Esophagus squamous epithelium (tissue), 5 donors: ENCODE measurements around the gene DDX54. TPM values are rescaled to one million over a fixed set of nuclear protein-coding genes. Genes with fewer than 3 reads are reported as not detected.

ENCODE experiments used
- DNase-seq: peaks from one replicate; lab custom pipeline; 2025; lab: John Stamatoyannopoulos, UW
- H3K27ac ChIP-seq, 4 donors: fragments of 200-600 bp; sonication (generic); one replicate each; pipeline ENCODE4 v1.5.1; 2016 to 2019; ENCODE audit warnings: mild to moderate bottlenecking in 1 of 4
- H3K27me3 ChIP-seq, 4 donors: fragments of 200-600 bp; sonication (generic); 1 replicate in 3 of 4; 2 replicates in 1 of 4; pipeline versions ENCODE4 v1.5.1 to v1.6.0; 2017 to 2021; ENCODE audit warnings: antibody characterized with exemption in 1 of 4
- H3K36me3 ChIP-seq, 3 donors: fragments of 200-600 bp; sonication (generic); one replicate each; pipeline ENCODE4 v1.5.1; 2016 to 2019
- H3K4me1 ChIP-seq, 3 donors: fragments of 200-600 bp; sonication (generic); one replicate each; pipeline ENCODE4 v1.5.1; 2017 to 2019
- H3K4me3 ChIP-seq, 4 donors: fragments of 200-600 bp; sonication (generic); 1 replicate in 3 of 4; 2 replicates in 1 of 4; pipeline ENCODE4 v1.5.1; 2016 to 2019; ENCODE audit warnings: mild to moderate bottlenecking in 2 of 4, moderate library complexity in 1 of 4
- H3K9me3 ChIP-seq, 3 donors: fragments of 200-600 bp; sonication (generic); one replicate each; pipeline ENCODE4 v1.5.1; 2016 to 2019
- CTCF ChIP-seq, 6 experiments: fragments of 450-650 bp in 4 of 6; fragments of 200-600 bp in 2 of 6; sonication (generic) in 2 of 6; IDR thresholded peaks; one replicate each; pipeline ENCODE4 v1.5.1; 2016 to 2019; ENCODE audit warnings: antibody characterized with exemption in 6 of 6, mild to moderate bottlenecking in 4 of 6, moderate library complexity in 4 of 6
- POLR2A ChIP-seq, 4 donors: fragments of 450-650 bp; IDR thresholded peaks; one replicate each; pipeline ENCODE4 v1.6.1; 2017; ENCODE audit warnings: antibody characterized with exemption in 4 of 4, mild to moderate bottlenecking in 4 of 4, moderate library complexity in 3 of 4
- WGBS, 2 donors: methylation state at CpG; one replicate each; pipeline ENCODE4 v1.1.5; 2018; 5-methylcytosine and 5-hydroxymethylcytosine counted together
- intact Hi-C: fragments of 100-400 bp; cut with DNase I; formaldehyde crosslinking; loops from one replicate; pipeline ENCODE4 v1.15.0; 2022
- total RNA-seq, 4 donors: library from RNA; depleted of rRNA; stranded (reverse); fragments of >200 nt; gene quantifications; one replicate each; pipeline ENCODE4 v1.1.0, GENCODE V29; 2016
- donor health status: DM: yes; HTN: yes; CAD: no.

Gene DDX54
- total RNA-seq, 4 donors from 2014 or later: 35.3 to 80.5 (median 65.2) TPM

GRCh38 chr12:113221997-113222729, 36.9 kb upstream of the DDX54 start:
- intact Hi-C loops: no loop called here

GRCh38 chr12:113221181-113221996, 36.1 kb upstream of the DDX54 start, which contains the start of gene TPCN1:
Gene TPCN1, plus strand, starts transcription at chr12:113221464. Its CDS starts 5,389 bp downstream, at chr12:113226853.
- H3K4me3 ChIP-seq: peak within 1 kb of the TSS; percentile 76 to 95 (median 86)
- TF ChIP-seq CTCF (IDR thresholded peaks at IDR 0.05): peak in 4 of 6 experiments; percentile 20 to 39 (median 32)
- peak in 3 of 4 donors; percentile 96 to 99 (median 99) for TF ChIP-seq POLR2A (IDR thresholded peaks at IDR 0.05)
- H3K27me3 ChIP-seq: no peaks in the 10 kb centered on the region
- H3K27ac ChIP-seq: peak within 1 kb of the TSS; percentile 94 to 96 (median 94)
- no peaks in the 10 kb centered on the region for H3K9me3 ChIP-seq
- DNase-seq: peak; percentile 96
- WGBS, 2 donors: 0 to 1% methylated on average over 13 to 15 of the region's 68 CpGs
- H3K4me1 ChIP-seq: peaks cover 17 to 59% (median 21%) of the 10 kb centered on the region in 3 donors
- intact Hi-C loops: no loop called here
- H3K36me3 ChIP-seq: peaks cover 0 to 3% (median 0%) of the 10 kb centered on the region in 3 donors

More at GRCh38 chr12:113221997-113222729, 36.9 kb upstream of the DDX54 start:
- peaks cover 17 to 59% (median 21%) of the 10 kb centered on the region in 3 donors for H3K4me1 ChIP-seq
- DNase-seq: no peak
- WGBS, 2 donors: 13 to 31% methylated on average over 6 to 10 of the region's 12 CpGs
- peaks cover 0 to 11% (median 0%) of the 10 kb centered on the region in 3 donors for H3K36me3 ChIP-seq
- peak overlapping the region; percentile 94 to 96 (median 94) for H3K27ac ChIP-seq
- no peaks in the 10 kb centered on the region for H3K9me3 ChIP-seq
- no peaks in the 10 kb centered on the region for H3K27me3 ChIP-seq
- H3K4me3 ChIP-seq: peak overlapping the region; percentile 76 to 95 (median 86)
- TF ChIP-seq POLR2A (IDR thresholded peaks at IDR 0.05) (no peak), CTCF (IDR thresholded peaks at IDR 0.05) (no peak)

GRCh38 chr12:113220593-113221180, 35.4 kb upstream of the DDX54 start:
- no peak for DNase-seq
- 0% methylated on average over 18 to 20 of the region's 23 CpGs for WGBS, 2 donors

GRCh38 chr12:113216027-113216426, 30.7 kb upstream of the DDX54 start:
- WGBS, 2 donors: 63 to 72% methylated on average over 2 of the region's 2 CpGs
- peak overlapping the region in 1 of 4 donors; percentile 58 for H3K27ac ChIP-seq

More at GRCh38 chr12:113220593-113221180, 35.4 kb upstream of the DDX54 start:
- peak overlapping the region; percentile 7 to 67 (median 54) for H3K27ac ChIP-seq
- peak overlapping the region; percentile 21 to 82 (median 56) for H3K4me3 ChIP-seq
- intact Hi-C loops: no loop called here
- no peaks in the 10 kb centered on the region for H3K27me3 ChIP-seq
- no peaks in the 10 kb centered on the region for H3K9me3 ChIP-seq
- TF ChIP-seq POLR2A (IDR thresholded peaks at IDR 0.05) (no peak), CTCF (IDR thresholded peaks at IDR 0.05) (no peak)
- no peaks in the 10 kb centered on the region for H3K36me3 ChIP-seq
- peaks cover 17 to 64% (median 21%) of the 10 kb centered on the region in 3 donors for H3K4me1 ChIP-seq

More at GRCh38 chr12:113216027-113216426, 30.7 kb upstream of the DDX54 start:
- intact Hi-C loops: no loop called here
- peaks cover 0 to 42% (median 5%) of the 10 kb centered on the region in 3 donors for H3K4me1 ChIP-seq
- TF ChIP-seq POLR2A (IDR thresholded peaks at IDR 0.05): no peak
- no peak for TF ChIP-seq CTCF (IDR thresholded peaks at IDR 0.05)
- H3K9me3 ChIP-seq: no peaks in the 10 kb centered on the region
- no peaks in the 10 kb centered on the region for H3K36me3 ChIP-seq
- DNase-seq: no peak
- H3K4me3 ChIP-seq: no peak overlapping the region
- H3K27me3 ChIP-seq: no peaks in the 10 kb centered on the region
